ENCODE data around the gene RASGRP3.

RASGRP3 gene

DNA sequence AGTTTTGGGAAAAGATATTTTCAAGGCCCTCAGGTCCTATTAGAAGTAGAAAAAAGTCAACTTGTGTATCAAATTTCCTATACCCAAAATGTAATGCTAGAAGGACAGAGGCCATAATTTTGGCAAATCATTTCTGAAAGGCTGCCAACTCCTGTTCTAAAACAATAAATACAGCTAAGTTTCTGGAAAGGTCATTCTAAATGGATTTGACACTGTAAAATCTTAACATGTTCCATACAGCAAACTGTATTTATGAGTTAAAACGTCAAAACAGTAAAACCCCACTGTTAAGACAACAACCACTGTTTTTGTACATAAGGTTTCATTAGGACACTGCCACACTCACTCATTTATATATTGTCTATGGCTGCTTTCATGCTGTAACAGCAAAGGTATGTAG, 113.0 kb downstream of the RASGRP3 start:
- DNase-seq = no peak

DNA sequence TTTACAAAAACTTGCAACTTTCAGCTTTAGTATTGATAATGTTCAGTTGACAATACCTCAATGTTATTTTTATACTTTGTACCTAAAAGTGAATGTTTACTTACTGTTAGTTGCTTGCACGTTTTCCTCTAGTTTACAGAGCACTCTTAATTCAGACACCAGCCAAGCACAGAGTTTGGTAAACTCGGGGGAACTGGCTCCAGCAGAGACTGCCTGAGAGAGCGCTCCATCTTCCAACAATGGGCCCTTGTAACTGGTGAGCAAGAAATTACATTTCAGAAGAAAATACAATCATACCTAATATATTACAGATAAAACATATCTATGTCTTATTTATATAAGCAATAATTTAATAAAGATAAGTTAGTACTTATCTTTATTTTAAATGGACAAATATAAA, 118.9 kb downstream of the RASGRP3 start:
- DNase-seq = no peak

DNA sequence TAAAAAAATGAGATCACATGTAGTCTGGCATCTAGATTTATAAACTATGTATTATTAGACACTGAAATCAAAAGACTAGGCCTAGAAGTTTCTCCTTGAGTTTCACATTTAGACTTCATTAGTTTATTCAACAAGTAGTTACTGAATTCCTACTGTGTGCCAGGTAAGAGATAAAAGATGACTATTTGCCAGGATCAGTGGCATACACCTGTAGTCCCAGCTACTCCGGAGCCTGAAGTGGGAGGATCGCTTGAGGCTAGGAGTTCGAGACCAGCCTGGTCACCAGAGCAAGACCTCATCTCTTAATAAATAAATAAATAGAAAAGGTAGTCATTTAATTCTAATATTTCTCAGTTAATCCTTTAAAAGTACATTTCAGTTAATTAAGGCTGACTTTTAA, 120.6 kb downstream of the RASGRP3 start:
- DNase-seq = no peak

DNA sequence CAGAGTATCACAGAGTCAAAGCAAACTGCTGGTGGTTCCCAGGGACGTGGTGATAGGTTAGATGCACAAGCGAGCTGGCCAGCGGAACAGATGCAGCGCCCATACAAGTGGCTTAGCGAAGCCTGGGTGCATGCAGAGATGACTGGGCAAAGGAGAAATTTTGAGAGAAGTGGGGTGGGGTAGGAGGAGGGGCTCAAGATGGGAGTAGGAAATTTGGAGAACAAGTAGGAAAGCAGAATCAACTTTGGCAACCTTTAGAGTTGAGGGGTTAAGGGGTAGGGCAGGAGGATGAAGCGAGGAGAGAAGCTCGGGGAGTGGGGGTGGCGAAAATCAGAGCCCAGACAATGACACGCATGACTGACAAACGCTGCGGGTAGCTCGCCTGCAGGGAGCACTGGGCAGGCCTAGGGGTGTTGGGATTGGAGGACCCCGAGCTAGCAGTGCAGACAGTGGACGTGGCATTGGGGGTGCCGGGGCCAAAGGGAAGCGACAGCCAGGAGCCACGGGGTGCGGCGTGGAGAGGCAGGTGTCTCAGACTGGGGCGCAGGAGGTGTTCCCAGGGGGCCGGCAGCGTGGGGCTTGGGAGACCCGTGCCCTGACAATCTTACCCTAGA, 122.2 kb downstream of the RASGRP3 start:
- DNase-seq = peak; percentile 36 to 49

DNA sequence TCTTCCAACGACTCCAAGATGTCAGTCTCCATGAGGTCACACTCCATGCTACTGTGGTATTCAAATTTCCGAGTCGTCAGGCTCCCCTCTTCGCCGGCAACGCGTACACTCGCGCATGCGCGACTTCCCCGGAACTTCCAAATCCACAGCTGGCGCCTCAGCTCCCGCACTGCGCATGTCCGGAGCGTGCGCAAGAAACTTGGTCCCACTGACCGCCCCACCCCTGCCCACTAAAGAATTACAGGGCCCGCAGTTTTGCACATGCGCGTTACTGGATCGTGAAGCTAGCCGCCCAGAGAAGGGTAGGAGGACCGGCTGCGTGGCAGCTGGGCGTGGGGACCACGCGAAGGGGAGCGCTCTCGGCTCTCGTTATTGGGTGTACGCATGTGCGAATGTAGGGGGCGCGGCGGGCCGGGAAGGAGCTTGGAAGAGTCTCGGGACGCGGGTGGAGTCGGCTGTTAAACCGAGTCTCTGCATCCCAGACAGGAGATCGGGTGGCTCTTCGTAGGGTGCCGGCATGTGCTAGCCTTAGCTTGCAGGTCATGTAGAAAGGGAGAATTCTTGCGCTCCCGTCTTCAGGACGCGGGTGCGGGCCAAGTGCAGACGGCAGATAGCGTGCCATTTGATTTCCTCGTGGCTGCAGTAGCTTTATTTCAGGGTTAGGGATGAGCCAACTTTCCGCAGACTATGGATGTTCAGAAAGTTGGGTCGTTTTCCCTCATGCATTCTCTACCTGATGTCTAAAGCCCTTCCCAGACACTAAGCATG, 122.9 kb downstream of the RASGRP3 start, which contains the start of gene FAM98A:
Gene FAM98A, minus strand, starts transcription at position 125 of the 768 bp plus-strand sequence. Its CDS starts 78 bp downstream, at position 47.
- peak; percentile 99 to 100 for DNase-seq

DNA sequence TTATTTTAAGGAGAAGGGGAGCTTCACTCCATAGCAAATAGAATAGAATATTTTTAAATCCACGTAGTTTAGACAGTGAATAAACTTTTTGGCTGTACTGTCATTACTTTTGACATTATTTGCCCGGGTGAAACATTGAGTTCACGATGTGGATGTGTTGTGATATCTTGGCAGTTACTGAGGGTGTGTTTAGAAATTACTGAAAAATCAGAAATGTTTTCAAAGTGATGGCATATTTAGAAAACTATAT, 123.4 kb downstream of the RASGRP3 start:
- no peak for DNase-seq

DNA sequence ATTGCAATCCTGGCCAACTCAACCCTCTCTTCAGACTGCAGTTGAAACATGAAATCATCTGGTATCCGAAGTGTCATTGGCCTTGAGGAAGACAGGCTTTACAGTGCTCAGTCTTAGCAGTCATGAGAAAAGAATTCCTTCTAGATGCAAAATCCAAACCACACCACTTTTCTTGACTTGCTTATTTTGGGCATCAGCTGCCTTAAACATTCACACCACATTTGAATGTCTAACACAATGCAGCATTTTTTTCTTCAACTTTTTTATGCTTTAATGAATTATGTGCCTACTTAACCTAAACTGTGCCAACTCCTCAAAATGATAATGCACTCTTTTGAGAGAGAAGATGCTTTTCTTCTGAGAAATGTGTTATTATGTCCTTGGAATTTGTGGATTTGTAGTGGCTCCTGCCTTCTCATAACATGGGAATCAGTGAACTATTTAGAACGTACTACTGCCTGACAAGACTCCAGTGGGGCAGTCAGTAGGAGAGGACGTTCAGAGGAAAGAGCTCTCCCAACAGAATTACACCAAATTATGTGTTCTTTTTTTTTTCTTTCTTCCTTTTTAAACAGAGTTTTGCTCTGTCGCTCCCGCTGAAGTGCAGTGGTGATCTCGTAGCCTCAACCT, 125.9 kb downstream of the RASGRP3 start:
- DNase-seq = no peak

DNA sequence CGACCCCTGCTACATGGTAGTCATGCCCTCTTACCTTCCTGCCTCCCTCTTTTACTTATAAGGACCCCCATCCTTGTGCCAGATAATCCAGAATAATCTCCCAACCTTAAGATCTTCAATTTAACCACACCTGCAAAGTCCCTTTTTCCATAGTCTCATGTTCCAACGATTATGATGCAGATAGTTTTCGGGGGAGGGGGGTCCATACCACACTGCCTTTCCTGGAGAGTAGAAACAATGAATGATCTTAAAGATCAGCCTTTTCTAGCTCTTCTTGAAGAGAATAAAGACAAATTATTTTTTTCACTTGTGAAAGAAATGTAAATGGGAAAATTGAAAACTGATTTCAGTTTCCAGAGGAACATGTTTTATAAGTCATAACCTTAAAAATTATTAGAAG, 127.0 kb downstream of the RASGRP3 start:
- no peak for DNase-seq

DNA sequence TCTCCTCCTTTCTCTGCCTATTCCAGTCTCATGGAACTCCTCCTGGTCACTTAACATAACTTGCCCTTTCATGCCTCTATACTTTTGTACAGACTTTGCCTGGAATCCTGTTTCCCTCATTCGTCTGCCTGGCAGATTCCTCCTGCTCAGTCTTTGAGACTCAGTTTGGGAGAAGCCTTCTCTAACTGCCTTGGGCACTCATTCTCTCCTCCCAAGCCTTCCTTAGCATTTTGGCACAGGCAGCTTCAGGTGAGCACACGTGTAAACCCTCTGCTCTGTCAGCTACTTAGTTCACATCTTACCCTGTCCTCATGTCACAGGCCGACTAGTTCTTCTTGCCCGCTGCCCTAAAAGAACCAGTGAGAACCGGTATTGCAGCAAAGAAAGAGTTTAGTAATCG, 128.6 kb downstream of the RASGRP3 start:
- no peak for DNase-seq

DNA sequence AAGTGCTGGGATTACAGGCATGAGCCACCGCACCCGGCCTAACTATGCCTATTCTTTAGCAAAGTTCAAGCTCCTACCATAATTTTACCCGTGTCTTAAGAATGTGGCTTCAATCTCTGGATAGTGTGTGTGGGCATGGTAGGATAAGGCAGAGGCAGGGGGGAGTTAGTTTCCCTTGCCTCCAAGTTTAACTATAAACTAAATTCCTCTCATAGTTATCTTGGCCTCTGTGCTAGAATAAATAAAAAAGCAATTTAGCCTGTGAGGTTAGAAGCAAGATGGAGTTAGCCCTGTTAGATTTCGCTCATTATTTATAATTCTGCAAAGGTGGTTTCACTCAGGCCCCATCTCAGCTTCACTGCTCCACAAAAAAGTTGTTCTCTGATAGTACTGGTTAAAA, 129.7 kb downstream of the RASGRP3 start:
- no peak for DNase-seq

DNA sequence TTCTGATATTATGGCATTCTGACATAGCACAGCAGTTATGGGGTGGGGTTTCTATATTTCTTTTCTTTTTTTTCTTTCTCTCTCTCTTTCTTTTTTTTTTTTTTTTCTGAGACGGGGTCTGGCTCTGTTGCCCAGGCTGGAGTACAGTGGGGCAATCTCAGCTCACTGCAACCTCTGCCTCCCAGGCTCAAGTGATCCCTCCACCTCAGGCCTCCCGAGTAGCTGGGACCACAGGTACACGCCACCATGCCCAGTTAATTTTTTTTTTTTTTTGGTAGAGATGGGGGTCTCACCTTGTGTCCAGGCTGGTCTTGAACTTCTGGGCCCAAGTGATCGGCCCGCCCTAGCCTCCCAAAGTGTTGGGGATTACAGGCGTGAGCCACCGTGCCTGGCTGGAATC, 130.2 kb downstream of the RASGRP3 start:
- DNase-seq = no peak

DNA sequence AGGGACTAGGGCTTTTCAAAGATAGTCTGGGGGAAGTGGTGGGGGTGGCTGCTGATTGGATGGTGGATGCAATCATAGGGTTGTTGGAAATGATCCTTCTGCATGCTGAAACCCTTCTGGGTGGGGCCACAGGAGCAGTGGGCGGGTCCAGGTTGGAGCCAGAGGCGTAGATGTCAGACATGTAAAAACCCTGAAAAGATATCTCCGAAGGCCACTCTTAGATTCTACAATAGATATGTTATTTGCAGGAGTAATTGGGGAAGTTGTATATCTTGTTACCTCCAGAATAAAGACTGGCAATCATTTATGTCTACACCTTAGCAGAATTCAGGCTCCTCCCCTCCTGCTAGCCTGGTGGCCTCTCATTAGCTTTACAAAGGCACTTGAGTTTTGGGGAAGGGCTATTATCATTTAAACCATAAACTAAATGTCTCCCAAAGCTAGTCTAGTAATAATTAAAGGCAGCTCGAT, 130.8 kb downstream of the RASGRP3 start:
- no peak for DNase-seq

DNA sequence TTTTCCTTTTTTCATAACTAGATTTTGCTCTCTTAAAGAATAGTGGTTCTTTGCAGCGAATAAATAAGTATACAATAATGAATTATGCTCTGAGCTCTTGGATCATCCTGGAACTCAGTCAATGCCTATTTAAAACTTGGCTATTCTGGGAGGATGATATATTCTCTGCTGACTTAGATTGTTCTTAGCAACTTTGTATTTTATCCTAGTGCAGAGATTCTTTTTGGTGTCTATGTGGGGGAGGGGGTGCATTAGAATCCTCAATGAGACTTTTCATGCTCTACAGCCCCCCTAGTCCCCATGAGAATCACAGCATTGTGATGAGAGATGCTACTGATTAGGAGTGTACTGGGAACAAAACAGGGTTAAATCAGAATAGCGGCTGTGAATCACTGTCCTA, 131.5 kb downstream of the RASGRP3 start:
- no peak for DNase-seq

DNA sequence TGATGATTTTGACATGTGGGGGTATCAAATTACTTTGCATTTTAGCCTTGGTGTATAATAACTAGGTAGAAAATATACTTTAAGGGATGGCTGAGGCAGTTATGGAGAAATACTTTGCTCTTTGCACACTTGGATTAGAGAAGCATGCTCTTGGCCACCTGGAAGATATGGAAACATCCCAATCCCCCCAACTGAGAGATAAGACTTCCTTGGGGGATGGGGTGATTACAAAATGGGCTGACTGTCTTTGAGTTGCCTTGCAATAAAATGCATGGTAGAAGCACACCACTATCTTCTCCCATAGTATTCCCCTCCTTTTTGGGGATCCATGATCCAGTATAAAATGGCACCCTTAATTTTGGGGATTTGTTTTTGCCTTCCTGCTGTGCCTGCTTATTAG, 137.7 kb downstream of the RASGRP3 start:
- no peak for DNase-seq

Measured in inflammatory macrophage treated with lipopolysaccharide for 1 hour (primary cell).